Neutrophil (primary cell): Measurements from ENCODE around the gene GRIK3.

Source experiments
- H3K27ac ChIP-seq: fragments of 200-600 bp; sonication (generic); 2 replicates; pipeline ENCODE4 v1.5.1; 2016; ENCODE audit warnings: mild to moderate bottlenecking, moderate library complexity
- H3K27me3 ChIP-seq: fragments of 200-600 bp; sonication (generic); 2 replicates; pipeline ENCODE4 v1.6.0; 2016; ENCODE audit warnings: mild to moderate bottlenecking
- H3K36me3 ChIP-seq: fragments of 200-600 bp; sonication (generic); 2 replicates; pipeline ENCODE4 v1.5.1; 2017
- H3K4me1 ChIP-seq, 2 experiments: fragments of 200-600 bp in 1 of 2; sonication (generic) in 1 of 2; 1 replicate in 1 of 2; 2 replicates in 1 of 2; pipeline versions ENCODE4 v1.5.1 to v1.6.1; 2013 to 2016; ENCODE audit warnings: low read depth in 1 of 2, low read length in 1 of 2, mild to moderate bottlenecking in 1 of 2, moderate library complexity in 1 of 2; ENCODE audit not compliant: control insufficient read depth in 1 of 2, insufficient read depth in 1 of 2
- H3K4me3 ChIP-seq, 2 experiments: fragments of 200-600 bp in 1 of 2; sonication (generic) in 1 of 2; 1 replicate in 1 of 2; 2 replicates in 1 of 2; pipeline ENCODE4 v1.5.1; 2013 to 2016; ENCODE audit warnings: low read depth in 1 of 2, low read length in 1 of 2, mild to moderate bottlenecking in 1 of 2, moderate library complexity in 1 of 2
- H3K9me3 ChIP-seq: fragments of 200-600 bp; sonication (generic); 2 replicates; pipeline ENCODE4 v1.5.1; 2016
- TF ChIP-seq, protein P1 (sequence below): fragments of 200-600 bp; sonication (generic); IDR thresholded peaks from 2 replicates; pipeline ENCODE4 v1.5.1; 2016; ENCODE audit warnings: antibody characterized with exemption

GRIK3 gene

DNA sequence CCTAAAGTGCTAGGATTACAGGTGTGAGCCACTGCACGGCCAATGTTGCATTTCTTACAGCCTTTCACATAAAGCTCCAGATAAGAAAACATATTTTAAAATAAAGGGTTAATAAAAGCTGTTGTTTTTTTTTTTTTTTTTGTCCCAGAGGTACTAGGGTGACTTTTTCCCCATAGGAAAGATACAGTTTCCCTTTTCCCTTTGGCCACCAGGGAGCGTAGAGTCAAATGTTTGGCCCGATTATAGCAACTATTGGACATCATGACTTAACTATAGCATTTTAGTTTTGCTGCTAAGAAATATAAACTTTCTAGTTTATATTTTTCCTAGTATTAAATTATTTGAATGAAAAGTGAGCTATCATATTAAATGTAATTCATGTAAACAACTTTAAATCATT lies 31.4 kb downstream of the GRIK3 start:
- TF ChIP-seq, protein P1, sequence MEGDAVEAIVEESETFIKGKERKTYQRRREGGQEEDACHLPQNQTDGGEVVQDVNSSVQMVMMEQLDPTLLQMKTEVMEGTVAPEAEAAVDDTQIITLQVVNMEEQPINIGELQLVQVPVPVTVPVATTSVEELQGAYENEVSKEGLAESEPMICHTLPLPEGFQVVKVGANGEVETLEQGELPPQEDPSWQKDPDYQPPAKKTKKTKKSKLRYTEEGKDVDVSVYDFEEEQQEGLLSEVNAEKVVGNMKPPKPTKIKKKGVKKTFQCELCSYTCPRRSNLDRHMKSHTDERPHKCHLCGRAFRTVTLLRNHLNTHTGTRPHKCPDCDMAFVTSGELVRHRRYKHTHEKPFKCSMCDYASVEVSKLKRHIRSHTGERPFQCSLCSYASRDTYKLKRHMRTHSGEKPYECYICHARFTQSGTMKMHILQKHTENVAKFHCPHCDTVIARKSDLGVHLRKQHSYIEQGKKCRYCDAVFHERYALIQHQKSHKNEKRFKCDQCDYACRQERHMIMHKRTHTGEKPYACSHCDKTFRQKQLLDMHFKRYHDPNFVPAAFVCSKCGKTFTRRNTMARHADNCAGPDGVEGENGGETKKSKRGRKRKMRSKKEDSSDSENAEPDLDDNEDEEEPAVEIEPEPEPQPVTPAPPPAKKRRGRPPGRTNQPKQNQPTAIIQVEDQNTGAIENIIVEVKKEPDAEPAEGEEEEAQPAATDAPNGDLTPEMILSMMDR: no peak
- Histone ChIP-seq H3K9me3 (no peaks in the 10 kb centered on the region), H3K36me3 (no peaks in the 10 kb centered on the region), H3K4me1 (no peaks in the 10 kb centered on the region), H3K27me3 (peaks cover 6% of the 10 kb centered on the region), H3K4me3 (no peak overlapping the region), H3K27ac (no peak overlapping the region)

- H3K27ac ChIP-seq: no peak overlapping the region
- peaks cover 6% of the 10 kb centered on the region for H3K27me3 ChIP-seq
- no peaks in the 10 kb centered on the region for H3K9me3 ChIP-seq
- H3K36me3 ChIP-seq: no peaks in the 10 kb centered on the region
- TF ChIP-seq, protein P1: no peak
- H3K4me1 ChIP-seq: no peaks in the 10 kb centered on the region
- H3K4me3 ChIP-seq: no peak overlapping the region
Observed at GRCh38 chr1:37001703-37002102, 32.6 kb downstream of the GRIK3 start.

- H3K4me1 ChIP-seq: no peaks in the 10 kb centered on the region
- TF ChIP-seq, protein P1: no peak
- H3K9me3 ChIP-seq: no peaks in the 10 kb centered on the region
- H3K36me3 ChIP-seq: no peaks in the 10 kb centered on the region
- peaks cover 5% of the 10 kb centered on the region for H3K27me3 ChIP-seq
- H3K4me3 ChIP-seq: no peak overlapping the region
- H3K27ac ChIP-seq: no peak overlapping the region
Observed at GRCh38 chr1:36996106-36996505, 38.2 kb downstream of the GRIK3 start.

- Histone ChIP-seq H3K9me3 (no peaks in the 10 kb centered on the region), H3K27me3 (no peaks in the 10 kb centered on the region), H3K4me3 (no peak overlapping the region), H3K27ac (no peak overlapping the region), H3K4me1 (no peaks in the 10 kb centered on the region), H3K36me3 (no peaks in the 10 kb centered on the region)
- TF ChIP-seq, protein P1: no peak
Observed at GRCh38 chr1:36994868-36995267, 39.4 kb downstream of the GRIK3 start.

- no peak overlapping the region for H3K4me3 ChIP-seq
- no peaks in the 10 kb centered on the region for H3K4me1 ChIP-seq
- H3K36me3 ChIP-seq: no peaks in the 10 kb centered on the region
- H3K27ac ChIP-seq: no peak overlapping the region
- no peaks in the 10 kb centered on the region for H3K9me3 ChIP-seq
- H3K27me3 ChIP-seq: no peaks in the 10 kb centered on the region
- TF ChIP-seq, protein P1: no peak
Observed at GRCh38 chr1:36994294-36994693, 40.0 kb downstream of the GRIK3 start.
